Stimulated activated CD4-positive, alpha-beta T cell treated with anti-CD3 and anti-CD28 coated beads, TNF-alpha, amount 100 ng/mL, for 4 hours (primary cell): Measurements from ENCODE around the gene SNX20.
A peak's percentile ranks its signal among the peaks of the same experiment; 100 is the strongest.

Experiments used
- DNase-seq, 3 experiments: peaks; one replicate each; pipeline ENCODE4 v3.0.0-alpha.2; 2020; ENCODE audit warnings: low read depth in 3 of 3

SNX20 gene

DNA sequence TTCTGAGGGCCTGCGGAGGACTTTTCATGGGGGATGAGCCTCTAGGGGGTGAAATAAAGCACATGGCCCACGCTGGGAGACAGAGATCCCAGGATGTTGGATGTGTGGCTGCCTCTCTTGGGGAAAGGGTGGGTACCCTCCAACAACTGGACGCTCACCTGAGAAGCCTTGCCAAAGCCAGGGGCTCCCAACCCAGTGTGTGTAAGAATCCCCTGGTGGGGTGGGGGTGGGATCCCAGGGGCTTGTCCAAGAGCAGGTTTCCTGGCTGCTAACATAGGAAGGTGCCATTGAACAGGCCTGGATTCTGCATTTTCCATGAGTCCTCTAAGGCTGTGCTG is 587 bp downstream of the SNX20 start:
- no peak for DNase-seq

DNA sequence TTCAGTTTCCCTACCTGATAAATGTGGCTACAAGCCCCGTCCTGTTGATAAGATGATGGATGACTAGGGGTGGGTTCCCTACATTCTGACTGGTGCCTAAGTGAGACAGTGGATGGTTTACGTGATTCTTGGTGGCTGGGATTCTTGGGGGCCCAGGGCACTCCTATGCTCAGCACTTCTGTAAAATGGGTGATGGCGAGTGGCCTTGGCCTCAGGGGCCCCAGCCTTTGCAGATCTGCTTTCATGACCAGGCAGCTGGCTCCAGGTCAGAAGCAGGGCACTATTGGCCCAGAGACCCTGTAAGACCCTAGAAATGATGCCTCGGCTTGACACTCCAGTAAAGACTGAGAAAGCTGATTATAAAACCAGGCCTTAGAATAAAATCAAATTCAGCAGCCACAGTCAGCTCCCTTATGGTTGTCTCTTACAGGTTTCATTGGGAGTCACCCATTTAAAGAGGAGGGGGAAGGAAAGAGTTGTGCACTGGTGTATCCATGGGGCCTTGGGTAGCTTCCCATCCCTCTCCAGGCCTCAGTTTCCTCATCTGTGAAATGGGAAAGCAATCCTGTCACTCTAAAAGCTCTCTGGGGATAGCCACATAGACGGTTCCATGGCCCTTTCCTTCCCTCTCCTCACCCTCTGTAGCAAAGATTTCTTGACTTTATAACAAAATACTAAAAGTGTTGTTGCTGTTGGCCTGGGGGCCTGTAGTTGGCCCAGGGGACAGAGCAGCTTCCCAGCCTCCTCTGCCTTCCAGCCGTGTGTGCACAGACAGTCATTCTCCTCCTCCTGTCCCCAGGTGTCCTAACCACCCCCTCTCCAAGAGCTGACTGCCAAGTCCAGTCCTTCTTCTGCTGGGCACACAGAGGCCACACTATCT is 1.2 kb downstream of the SNX20 start:
- DNase-seq = no peak

DNA sequence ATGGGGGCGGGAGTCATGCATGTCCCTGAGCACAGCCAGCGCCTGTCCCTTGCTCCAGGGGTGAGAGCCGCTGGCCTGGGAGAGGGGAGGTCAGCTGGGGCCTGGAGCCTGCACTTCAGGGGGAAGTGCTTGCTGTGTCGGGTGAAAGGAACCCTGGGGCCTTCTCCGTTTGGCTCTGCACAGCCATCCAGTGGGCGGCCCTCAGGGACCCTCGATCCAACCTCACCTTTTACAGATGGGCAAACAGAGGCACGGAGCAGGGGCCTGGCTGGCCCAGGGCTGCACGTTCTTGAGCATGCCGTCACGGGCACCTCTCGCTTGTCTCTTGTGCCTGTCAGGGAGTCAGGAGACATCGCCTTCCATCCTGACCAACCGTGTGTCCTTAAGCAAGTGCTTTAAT is 1.8 kb downstream of the SNX20 start:
- DNase-seq = no peak

DNA sequence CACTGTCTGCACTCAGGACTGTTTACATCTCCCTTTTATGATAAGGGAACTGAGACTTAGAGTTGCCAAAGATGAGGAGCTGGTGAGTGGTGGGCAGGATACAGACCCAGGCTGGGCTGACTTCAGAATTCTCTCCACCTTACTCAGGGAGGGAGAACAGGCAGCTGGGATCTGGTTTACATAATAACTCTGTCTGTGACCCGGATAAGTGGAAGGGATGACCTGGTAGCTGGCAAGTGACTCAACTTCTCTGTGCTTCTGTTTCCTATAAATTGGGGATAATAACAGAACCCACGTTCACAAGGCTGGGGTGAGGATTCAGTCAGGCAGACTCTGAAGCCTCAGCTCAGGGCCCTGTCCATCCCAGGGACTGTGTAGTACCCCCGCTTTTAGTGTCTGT is 2.6 kb downstream of the SNX20 start:
- no peak for DNase-seq

DNA sequence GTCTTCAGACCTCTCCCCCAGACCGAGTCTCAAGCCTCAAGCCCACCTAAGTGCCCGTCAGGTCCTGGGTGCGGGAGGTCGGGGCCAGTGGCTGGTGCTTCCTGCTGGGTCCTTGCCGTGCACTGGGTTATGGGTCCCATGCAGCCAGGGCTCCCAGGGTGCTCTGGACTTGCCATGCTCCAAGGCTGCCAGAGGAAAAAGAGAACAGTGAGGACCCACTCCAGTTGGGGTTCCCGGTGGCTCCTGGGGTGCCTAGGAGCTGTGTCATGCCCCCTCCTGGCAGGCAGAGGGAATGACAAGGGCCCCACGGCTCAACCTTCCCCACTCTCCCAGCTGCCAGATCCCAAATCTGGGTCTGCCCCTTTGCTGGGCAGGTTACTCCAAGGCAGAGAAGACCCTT is 3.8 kb downstream of the SNX20 start:
- no peak for DNase-seq

DNA sequence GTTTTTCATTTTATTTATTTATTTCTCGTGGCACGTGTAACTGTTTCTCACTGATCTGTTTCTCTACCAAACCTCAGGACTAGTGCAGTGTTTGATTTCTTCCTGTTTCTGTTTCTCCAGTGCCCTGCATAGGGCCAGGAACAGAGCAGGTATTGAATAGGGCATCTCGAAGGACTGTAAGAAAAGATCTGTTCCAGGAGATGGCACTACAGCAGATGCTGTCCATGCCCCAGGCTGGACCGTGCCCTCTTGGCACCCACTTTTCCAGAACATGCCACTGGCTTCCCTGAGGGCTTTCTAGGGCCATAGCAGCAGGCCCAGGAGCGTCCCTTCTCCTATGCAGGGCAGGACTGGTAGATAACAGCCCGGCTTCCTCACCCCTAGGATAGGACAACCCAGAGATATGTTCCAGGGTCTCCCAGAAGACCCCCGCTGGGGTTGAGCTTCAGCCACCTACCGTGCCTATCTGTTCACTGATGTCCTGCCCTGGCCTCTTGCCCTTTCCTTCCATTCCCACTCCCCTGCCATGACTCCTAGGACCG is 4.4 kb downstream of the SNX20 start:
- DNase-seq = no peak

DNA sequence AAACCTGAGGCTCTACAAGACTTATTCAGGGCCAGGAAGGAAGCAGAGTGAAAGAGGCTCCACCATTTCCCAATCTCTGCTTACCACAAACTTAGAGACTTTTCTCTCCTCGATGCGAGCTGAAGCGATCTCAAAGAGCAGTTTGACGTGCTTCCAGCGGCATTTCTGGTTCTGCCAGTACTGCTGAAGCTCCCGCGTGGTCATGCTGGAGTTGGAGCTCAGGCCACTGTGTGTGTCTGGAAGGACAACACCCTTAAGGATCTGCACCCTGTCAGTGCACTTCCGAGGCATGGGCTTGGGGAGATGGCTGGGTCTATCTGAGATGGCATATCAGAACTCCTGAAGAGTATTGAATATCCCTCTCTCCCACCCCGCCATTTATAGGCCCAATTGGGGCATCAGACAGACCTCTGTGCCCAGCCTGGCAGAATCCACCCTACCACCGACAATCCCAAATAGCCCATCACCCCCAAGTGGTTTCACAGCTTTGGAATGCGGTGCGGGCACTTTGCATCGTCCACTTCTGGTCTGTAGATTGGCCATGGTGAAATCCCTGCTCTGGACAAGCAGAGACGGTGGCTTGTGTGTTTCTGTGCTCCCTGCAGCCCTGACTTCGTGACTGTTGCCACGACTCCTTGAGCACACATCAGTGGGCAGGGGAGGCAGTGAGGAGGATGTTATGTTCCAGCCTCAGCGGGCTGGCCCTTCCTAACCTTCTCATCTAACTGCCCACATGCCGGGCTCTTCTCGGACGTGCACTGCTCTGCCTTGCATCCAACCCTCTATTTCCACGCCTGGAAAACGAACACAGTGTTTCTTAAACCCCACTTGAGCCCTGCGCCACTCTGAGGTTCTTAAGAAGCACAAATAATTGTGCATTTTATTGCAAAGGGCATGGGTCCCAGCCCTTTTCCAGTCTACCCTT is 5.2 kb downstream of the SNX20 start:
- no peak for DNase-seq

DNA sequence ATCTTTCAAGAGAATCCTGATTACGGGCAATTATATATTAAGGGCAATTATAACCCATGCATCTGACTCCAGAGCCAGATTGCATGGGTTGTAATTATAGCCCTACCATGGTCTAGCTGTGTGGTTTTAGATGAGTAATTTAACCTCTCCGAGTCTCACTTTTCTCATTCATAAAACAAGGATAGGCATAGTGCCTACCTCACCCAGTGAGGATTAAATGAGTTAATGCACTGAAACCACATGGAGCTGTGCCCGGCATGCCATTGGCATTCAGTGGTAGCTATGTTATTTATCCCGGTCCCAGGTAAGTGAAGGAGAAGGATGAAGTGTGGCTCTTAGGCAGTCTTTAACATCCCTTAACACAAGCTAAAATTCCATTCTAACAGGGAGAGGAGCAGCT is 6.3 kb downstream of the SNX20 start:
- no peak for DNase-seq

DNA sequence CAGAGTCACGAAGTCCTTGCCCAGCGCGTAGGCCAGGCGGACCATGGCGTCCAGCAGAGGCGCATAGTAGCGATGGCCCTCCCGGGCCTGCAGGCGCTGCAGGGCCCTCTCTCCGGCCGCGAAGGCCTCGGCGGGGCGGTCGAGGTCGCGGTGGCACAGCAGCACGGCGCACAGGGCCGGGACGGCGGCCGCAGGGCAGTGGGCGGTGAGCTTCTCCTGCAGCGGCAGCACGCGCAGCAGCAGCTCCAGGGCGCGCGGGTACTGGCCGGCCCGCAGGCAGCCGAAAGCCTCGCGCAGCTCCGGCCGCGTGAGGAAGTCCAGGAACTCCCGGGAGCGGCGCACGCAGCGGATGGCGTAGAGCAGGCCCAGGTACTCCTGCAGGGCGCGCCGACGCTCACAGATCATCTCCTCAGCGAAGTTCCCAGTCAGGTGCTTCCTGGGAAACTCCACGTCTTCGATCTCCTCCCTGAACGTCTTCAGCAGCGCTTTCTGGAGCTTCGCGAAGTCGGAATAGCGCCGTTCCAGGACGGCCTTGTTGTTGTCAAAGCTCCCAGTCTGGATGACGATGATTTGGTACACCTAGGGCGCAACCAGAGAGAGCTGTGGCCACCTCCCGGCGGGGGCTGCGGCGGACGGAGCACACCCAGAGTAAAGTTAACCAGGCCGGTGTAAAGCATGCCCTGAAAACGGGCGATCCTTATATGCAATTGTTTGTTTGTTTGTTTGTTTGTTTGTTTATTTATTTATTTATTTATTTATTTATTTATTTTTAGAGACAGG is 7.4 kb downstream of the SNX20 start:
- DNase-seq = no peak

DNA sequence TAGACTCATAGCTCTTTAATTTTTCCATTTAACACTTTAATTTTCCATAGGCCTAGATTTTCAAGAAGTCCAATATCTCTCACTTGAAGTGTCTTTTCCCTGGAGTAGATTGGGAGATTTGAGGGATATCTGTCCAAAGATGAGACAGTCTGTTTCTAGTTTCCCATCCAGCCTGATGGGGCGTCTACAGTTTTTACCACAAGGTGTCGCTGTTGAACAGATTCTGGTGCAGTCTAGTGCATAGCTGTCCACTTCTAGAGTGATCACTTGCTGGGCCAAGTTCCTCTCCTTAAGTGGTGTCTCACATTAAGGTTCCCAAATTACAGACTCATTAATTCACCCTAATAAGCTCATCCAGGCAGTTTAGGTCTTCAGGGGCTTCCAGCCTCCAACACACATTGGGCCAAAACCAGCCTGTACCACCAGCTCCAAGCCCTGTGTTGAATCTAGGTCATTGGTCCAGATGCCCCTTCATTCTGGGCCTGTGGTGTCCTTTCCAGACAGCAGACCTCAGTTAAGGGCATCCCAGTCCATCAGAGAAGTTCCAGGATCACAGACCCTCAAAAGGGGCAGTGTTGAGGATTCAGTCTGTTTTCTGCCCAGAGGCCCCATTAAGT is 9.4 kb downstream of the SNX20 start:
- peak in 1 of 3 experiments; percentile 26 for DNase-seq

DNA sequence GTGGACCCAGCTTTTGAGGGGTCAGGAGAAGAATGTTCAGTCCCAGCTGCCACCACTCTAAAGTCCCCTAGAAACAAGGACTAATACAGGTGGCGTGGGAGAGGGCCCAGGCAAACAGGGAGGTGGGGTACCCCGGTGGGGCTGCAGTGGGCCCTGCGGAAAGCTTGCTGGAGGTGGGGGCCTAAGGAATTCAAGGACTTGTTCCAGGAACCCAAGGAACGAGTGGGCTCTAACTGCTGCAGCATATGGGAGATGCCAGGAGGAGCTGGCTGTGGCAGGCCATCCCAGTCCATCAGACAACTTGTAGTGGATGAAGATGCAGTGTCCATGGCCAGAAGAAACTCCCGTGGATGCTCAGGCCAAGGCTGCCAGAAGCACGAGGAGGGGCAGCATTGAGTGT is 10.6 kb downstream of the SNX20 start:
- no peak for DNase-seq

DNA sequence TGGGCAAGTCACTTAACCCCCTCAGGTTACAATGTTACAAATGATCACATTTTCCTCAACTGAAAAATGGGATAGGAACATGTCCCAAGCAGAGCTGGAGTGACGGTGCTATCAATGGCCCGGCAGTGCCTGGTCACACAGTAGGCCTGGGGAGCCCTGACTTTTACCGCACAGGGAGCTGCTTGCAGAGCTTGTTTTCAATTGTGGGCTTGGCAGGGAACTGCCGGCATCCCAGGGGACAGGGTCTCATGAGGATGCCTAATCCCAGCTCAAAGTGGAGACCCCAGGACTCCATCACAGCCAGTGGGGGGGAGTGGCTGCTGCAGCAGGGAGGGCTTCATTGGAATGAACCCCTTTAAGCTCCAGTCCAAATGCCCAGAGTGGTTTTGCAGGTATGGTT is 11.4 kb downstream of the SNX20 start:
- DNase-seq = no peak

DNA sequence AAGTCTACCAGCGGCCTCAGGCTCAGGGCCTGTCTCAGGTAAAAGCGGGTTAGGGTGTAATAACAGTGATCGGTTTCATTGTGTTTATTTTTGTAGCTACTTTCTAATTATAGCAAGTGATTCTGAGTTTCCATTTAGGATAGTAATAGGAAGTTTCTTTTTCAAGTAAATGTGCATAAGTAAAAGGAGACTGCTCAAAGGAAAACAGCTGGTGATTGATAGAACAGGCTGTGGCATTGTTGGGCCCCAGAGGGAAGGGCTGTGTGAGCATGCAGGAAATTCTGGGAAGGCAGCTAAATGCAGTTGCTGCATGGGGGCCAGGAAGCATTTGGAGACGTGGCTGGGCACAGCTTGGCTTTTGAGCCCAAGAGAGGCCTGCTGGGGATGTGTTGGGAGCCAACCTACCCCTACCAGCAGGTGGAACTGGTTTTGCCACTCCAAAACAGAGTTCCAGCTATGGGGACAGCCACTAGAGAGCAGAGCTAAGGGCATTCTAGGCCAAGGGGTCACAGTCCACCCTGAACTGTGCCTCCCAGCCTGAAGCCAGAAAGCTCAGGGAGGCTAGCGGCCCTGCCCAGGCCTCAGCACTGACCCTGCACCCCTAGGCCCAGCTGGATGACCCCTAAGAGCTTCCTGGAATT is 12.6 kb downstream of the SNX20 start:
- DNase-seq = no peak

DNA sequence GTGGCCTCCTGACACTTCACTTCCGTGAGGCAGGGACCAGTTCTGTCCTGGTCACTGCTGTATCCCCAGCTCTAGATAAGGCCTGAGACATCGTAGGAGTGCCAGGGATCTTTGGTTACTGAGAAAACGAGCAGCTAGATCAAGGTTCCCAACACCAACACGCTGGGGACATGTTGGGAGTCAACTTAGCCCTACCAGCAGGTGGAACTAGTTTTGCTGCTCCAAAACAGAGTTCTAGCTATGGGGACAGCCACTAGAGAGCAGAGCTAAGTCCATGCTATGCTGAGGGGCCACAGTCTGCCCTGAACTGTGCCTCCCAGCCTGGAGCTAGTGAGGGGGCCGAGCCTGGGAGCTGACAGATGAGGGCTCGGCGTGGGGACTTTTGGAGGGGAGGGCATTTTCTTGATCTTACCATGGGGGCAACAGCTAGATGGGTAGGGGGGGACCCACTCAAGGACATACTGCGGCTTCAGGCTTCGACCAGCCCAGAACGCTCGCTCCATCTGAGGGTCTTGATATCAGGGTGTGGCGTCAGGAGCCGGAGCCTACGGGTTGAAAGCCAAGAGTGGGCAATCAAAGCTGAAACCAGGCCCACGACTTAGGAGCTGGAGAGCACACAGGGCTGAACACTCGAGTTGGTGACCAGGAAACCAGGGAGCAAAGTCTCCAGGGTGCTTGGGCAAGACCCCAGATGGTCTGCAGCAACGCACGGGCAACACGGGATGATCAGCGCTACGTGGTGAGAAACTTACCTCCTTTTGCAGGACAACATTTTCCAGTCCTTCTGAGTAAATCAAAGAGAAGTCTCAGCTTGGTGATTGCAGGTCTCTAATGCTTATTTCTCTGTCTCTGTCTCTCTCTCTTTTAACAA is 13.4 kb downstream of the SNX20 start:
- no peak for DNase-seq

DNA sequence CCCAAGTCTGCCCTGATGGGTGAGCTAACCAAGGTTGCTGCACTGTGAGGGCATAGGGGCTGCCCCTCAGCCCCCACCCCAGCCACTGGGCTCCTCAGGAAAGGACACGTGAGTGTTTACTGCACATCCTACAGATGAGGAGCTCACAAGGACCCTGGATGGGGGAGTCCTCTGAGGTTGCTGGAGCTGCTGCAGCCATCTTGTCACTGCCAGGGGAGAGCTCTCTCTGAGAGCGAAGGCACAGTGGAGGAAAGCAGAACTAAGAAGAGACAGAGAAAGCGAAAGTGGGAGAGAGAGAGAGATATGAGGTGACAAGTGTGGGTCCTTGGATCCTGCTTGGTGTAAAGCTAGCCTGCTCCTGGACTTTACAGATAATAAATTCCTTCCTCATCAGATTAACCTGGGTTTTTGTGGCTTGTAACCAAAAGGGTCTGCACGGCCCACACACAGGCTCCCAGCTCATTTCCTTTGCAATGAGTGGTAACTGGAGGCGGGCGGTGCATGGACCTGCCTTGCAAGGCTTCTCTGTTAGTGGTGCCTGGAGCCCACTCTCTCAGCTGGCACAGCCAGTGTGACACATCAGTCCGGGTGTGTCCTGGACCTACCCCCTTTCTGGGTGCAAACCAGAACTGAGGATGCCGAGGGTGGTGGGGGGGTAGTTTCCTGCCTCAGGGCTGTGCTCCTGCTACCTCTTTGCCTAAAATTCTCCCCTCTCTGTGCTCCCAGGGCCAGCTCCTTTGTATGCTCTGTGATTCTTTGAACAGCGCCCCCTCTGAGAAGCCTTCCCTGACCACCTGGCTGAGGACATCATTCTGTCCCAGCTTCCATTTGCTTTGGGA is 14.2 kb downstream of the SNX20 start:
- peak in 1 of 3 experiments; percentile 32 for DNase-seq

DNA sequence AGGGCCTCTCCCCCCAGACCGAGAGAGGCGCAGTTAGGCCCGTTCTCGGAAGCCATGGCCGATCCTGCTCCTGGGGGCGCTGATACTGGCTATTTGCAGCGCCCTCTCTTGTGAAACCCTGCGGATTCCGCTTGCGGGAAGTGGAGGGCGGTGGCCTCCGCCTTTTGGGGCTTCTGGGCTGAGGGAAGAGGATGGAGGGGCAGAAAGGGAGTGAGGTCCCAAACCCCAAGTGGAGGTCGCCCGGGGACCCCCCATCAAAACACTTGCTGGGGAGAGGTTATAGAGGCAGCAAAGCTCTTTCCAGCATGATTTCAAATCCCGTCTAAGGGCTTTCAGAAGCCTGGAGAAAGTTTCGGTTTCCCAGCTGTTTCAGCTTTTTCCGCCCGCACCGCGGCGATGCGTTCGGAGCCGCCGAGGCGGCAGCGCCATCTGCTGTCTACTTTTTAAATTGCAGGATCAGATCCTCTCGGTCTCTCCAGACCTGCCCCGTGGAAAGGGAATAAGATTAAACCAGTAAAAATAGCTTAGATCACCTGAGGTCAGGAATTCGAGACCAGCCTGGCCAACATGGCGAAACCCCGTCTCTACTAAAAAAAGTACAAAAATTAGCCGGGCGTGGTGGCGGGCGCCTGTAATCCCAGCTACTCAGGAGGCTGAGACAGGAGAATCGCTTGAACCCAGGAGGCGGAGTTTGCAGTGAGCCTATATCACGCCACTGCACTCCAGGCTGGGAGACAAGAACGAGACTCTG is 15.8 kb downstream of the SNX20 start:
- DNase-seq = peak; percentile 64 to 79 (median 75)

DNA sequence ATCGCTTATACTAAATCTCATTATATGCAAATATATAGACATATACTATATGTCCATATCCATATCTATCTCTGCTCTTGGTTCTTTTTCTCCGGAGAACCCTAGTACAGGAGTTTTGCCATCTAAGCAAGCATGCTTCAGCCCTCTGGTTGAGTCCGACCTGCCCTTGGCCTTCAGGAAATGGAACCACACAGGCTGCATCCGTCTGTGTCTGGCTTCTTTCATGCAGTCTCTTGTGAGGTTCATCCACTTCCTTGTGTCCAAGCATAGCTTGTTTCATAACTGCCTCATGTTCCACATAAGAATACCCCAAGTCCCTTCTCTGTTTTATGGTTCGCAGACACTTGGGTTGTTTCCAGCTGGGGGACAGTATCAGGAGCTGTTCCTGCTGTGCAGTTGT is 16.8 kb downstream of the SNX20 start:
- DNase-seq = no peak

DNA sequence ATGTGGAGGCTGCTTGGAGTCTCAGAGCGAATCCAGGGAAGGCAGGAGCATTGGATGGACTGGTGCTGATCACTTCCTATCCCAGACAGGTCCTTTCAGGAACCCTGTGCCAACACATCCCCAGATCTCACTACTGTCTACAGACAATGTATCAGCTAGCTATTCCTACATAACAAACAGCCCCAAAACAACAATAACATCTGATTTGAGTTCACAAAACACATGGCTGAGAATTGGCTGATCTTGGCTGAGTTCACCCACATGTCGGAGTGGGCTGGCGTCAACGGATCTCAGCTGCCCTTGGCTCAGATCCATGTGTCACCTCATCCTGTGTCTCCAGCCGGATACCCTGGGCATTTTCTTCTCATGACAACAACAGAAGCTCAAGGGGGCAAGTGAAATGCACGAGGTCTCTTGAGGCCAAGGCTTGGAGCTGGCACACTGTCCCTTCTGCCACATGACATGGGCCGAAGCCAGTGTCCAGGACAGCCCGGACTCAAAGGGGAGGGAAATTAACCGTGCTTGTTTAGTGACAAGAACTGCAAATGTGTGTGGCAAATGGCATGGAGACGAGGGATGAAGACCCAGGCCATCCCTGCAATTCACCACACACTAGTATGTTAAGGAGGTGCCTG is 18.7 kb downstream of the SNX20 start:
- DNase-seq = no peak
